Psoas muscle (tissue), 8 donors: ENCODE measurements around the gene NIM1K. TPM values are rescaled to one million over a fixed set of nuclear protein-coding genes. Genes with fewer than 3 reads are reported as not detected.

Experiments used
- ATAC-seq, 4 donors: fragments of 200-7000 bp; cut with Tn5 transposase; one replicate each; pipeline ENCODE4 v1.9.1; 2020; ENCODE audit warnings: moderate library complexity in 3 of 4, mild to moderate bottlenecking in 2 of 4
- DNase-seq, 2 donors: peaks; one replicate each; pipeline ENCODE4 v3.0.0-alpha.2; 2020
- H3K27ac ChIP-seq: fragments of 200-600 bp; one replicate; pipeline ENCODE4 v1.8.0; 2022
- H3K27me3 ChIP-seq, 3 donors: fragments of 200-600 bp in 1 of 3; one replicate each; pipeline versions ENCODE4 v1.6.1 to v1.8.0; 2013 to 2022; ENCODE audit warnings: low read length in 2 of 3, mild to moderate bottlenecking in 2 of 3, moderate library complexity in 1 of 3; ENCODE audit not compliant: insufficient read depth in 3 of 3
- H3K36me3 ChIP-seq, 2 donors: fragments of 200-600 bp in 1 of 2; one replicate each; pipeline versions ENCODE4 v1.6.1 to v1.8.0; 2013 to 2022; ENCODE audit warnings: low read depth in 1 of 2, mild to moderate bottlenecking in 1 of 2, moderate library complexity in 1 of 2; ENCODE audit not compliant: insufficient read depth in 1 of 2
- H3K4me1 ChIP-seq: fragments of 200-600 bp; one replicate; pipeline ENCODE4 v1.8.0; 2022
- H3K4me3 ChIP-seq: fragments of 200-600 bp; one replicate; pipeline ENCODE4 v1.8.0; 2022; ENCODE audit warnings: mild to moderate bottlenecking
- H3K9me3 ChIP-seq: fragments of 200-600 bp; one replicate; pipeline ENCODE4 v1.8.0; 2022
- WGBS, 3 donors: extraction: QIAGEN DNeasy Blood & Tissue Kit; methylation state at CpG; one replicate each; pipeline versions ENCODE4 v1.1.6 to v1.1.7; 2013; 5-methylcytosine and 5-hydroxymethylcytosine counted together
- intact Hi-C, 2 donors: fragments of 100-400 bp; cut with DNase I; formaldehyde crosslinking; loops; one replicate each; pipeline versions ENCODE4 v1.11.0 to v1.14.2; 2022
- polyA plus RNA-seq, 3 donors: library from polyadenylated mRNA; stranded (reverse); fragments of 200-250 nt; gene quantifications; one replicate each; pipeline ENCODE4 v1.2.3, GENCODE V29; 2013
- total RNA-seq, 4 donors: library from RNA; stranded (reverse); fragmentation: NEBNext Ultra II Directional in 2 of 4; extraction: Animal tissue kit (Norgen Biotek cat#: 25700) in 2 of 4; gene quantifications; one replicate each; pipeline versions ENCODE4 v1.2.1 to v1.2.4, GENCODE V29; 2021 to 2023
- TF ChIP-seq, protein P1 (sequence below): fragments of 200-600 bp; IDR thresholded peaks from one replicate; pipeline ENCODE4 v1.8.0; 2022; ENCODE audit warnings: antibody characterized with exemption
- donor health status: healthy with polysubstance abuse.
- donor health status: DM: no; HTN: no; CAD: no; lungs with moderate emphysema.
- donor health status: Bipolar disorder and iron deficiency.
- donor health status: healthy.
- donor health status: DM: yes; HTN: yes; CAD: no.
- donor health status: DM: no; HTN: no; CAD: no.
- donor health status: DM: no; HTN: no; CAD: no.
- donor health status: DM: yes; HTN: yes; CAD: no.

Gene NIM1K
- total and polyA plus RNA-seq, 7 donors = 0.10 to 0.25 (median 0.20) TPM; not detected in 1

DNA sequence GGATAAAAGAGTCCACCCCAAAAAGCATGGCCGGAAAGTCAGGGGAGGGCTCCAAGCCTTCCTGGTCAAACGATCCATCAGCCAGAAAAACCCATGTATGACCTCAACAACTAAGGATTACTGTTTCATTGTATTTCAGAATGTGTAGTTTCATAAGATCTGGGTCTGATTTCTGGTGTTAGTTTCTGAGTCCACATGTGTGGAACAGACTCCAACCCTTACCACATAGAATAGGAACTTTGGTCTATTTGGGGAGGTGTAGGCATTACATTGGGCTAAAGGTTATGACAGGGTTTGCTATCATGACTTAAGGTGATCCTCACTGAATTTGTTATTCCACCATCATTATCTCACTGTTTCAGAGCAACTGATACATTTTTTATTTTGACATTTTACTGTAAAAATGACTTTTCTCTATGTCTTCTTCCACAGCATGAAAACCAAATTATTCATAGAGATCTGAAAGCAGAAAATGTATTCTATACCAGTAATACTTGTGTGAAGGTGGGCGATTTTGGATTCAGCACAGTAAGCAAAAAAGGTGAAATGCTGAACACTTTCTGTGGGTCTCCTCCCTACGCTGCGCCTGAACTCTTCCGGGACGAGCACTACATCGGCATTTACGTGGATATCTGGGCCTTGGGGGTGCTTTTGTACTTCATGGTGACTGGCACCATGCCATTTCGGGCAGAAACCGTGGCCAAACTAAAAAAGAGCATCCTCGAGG is 87.7 kb downstream of the NIM1K start:
- Histone ChIP-seq H3K27ac (no peak overlapping the region), H3K9me3 (no peaks in the 10 kb centered on the region), H3K4me3 (no peak overlapping the region), H3K4me1 (no peaks in the 10 kb centered on the region), H3K36me3 (no peaks in the 10 kb centered on the region), H3K27me3 (no peaks in the 10 kb centered on the region)
- WGBS, 3 donors = 86 to 87% (median 87%) methylated on average over 12 of the region's 12 CpGs
- no peak for ATAC-seq
- no peak for DNase-seq
- intact Hi-C loops = no loop called here
- TF ChIP-seq, protein P1, sequence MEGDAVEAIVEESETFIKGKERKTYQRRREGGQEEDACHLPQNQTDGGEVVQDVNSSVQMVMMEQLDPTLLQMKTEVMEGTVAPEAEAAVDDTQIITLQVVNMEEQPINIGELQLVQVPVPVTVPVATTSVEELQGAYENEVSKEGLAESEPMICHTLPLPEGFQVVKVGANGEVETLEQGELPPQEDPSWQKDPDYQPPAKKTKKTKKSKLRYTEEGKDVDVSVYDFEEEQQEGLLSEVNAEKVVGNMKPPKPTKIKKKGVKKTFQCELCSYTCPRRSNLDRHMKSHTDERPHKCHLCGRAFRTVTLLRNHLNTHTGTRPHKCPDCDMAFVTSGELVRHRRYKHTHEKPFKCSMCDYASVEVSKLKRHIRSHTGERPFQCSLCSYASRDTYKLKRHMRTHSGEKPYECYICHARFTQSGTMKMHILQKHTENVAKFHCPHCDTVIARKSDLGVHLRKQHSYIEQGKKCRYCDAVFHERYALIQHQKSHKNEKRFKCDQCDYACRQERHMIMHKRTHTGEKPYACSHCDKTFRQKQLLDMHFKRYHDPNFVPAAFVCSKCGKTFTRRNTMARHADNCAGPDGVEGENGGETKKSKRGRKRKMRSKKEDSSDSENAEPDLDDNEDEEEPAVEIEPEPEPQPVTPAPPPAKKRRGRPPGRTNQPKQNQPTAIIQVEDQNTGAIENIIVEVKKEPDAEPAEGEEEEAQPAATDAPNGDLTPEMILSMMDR = no peak

DNA sequence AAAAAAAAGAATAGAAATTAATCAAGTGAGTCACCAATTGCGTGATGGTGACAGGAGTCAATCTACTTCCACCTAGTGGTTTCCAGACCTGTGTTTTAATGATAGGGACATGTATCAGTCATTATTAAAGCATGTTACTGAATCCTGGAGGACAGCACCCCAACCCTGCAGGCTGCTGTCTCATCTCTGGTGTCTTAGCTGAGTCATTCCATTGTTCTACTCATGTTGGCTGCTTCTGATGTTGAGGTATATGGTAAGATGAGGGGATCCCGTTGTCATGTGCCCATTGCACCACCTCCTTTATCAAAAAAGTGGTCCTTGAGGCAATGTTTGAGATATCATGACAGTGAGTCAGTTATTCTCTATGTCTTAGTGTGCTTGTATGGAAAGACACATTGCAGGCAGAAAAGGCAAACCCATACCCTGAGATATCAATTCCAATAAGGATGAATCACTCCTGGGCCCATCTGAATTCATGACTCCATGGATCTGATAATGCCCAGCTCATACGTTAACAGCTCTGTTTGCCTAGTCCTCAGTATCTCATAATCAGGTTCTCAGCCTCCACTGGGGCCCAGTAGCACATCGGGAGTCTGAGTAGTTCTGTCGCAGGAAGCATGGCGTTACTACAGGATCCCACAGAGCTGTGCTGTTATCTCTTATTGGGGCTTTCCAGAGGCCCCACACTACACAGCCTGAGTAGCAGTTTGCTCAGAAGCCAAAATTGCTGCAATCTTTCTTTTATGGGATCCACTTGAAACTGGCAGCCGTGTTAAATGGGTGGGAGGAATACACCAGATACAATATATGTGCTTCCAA is 90.0 kb downstream of the NIM1K start:
- Histone ChIP-seq H3K36me3 (peaks cover 0 to 7% of the 10 kb centered on the region in 2 donors), H3K27me3 (no peaks in the 10 kb centered on the region), H3K27ac (no peak overlapping the region), H3K4me1 (no peaks in the 10 kb centered on the region), H3K4me3 (no peak overlapping the region), H3K9me3 (no peaks in the 10 kb centered on the region)
- TF ChIP-seq, protein P1 = no peak
- ATAC-seq (no peak), DNase-seq (no peak)
- WGBS, 3 donors = 88 to 91% (median 89%) methylated on average over 7 of the region's 7 CpGs
- intact Hi-C loops = no loop called here

DNA sequence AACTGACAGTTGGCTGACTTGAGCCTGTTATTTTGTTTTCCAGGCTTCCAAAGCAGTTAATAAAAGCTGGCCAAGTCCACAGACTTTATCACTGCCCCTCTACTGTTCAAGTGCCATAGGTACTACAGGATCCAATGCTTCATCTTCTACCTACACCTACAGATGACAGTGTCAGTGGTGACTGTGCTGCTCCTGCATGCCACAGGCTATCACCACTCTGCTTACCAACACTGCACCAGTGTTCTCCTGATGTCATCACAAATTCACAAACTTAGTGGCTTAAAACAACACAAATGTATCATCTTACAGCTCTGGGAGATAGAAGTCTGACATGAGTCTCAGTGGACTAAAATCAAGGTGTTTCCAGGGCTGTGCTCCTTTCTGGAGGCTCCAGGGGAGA is 94.6 kb downstream of the NIM1K start:
- no peak overlapping the region for H3K4me3 ChIP-seq
- H3K36me3 ChIP-seq = peaks cover 4 to 49% of the 10 kb centered on the region in 2 donors
- ATAC-seq (no peak), DNase-seq (no peak)
- H3K4me1 ChIP-seq = no peaks in the 10 kb centered on the region
- H3K27ac ChIP-seq = no peak overlapping the region
- no peaks in the 10 kb centered on the region for H3K9me3 ChIP-seq
- TF ChIP-seq, protein P1 = no peak
- H3K27me3 ChIP-seq = no peaks in the 10 kb centered on the region
- intact Hi-C loops = no loop called here

DNA sequence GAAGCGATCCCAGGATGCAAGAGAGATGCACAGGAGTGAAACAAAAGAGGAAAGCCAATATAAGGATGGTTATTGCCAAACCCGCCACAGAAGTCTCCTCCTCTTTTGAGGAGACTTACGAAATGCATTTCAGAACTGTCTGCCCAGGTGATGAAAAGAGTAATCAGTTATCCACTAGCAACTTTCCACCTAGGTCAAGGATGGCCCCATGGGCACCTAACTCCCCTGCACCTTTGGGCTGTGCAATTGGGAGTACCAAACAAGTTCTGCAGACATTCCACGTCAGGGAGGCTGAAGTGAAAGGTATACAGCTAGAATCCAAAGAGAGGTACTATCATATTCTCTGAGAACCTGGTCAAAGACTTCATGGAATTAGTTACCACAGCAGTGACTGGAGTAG is 95.5 kb downstream of the NIM1K start:
- WGBS, 3 donors = 97 to 100% (median 98%) methylated on average over 4 of the region's 4 CpGs
- Histone ChIP-seq H3K4me3 (no peak overlapping the region), H3K36me3 (peaks cover 4 to 58% of the 10 kb centered on the region in 2 donors), H3K4me1 (no peaks in the 10 kb centered on the region), H3K9me3 (no peaks in the 10 kb centered on the region), H3K27me3 (no peaks in the 10 kb centered on the region), H3K27ac (no peak overlapping the region)
- TF ChIP-seq, protein P1 = no peak
- ATAC-seq (no peak), DNase-seq (no peak)
- intact Hi-C loops = no loop called here
